ENCODE measurements around the gene ANKS1B.

ANKS1B gene

DNA sequence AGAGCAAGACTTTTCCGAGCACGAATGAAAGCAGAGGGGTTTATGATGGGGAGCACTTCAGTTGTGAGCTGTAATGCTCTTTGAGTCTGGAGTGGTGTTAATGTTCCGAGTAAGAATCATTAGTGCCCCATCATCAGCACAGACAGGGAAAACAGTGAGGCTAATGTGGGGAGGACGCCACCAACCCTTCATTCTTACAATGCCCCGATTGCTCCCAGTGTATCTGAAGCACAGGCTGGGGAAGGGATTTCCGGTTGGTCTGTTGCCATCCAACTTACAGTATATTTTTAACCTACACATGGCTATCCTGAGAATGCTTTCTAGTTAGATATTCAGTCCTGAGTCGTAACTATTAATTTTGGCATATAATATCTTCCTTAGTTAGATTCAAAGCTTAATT lies 1198.1 kb downstream of the ANKS1B start:
- no peak for DNase-seq (ENCODE audit: low read depth)
- no peak overlapping the region for H3K4me3 ChIP-seq (ENCODE audit: low read depth, low read length)
- TF ChIP-seq, protein P1, sequence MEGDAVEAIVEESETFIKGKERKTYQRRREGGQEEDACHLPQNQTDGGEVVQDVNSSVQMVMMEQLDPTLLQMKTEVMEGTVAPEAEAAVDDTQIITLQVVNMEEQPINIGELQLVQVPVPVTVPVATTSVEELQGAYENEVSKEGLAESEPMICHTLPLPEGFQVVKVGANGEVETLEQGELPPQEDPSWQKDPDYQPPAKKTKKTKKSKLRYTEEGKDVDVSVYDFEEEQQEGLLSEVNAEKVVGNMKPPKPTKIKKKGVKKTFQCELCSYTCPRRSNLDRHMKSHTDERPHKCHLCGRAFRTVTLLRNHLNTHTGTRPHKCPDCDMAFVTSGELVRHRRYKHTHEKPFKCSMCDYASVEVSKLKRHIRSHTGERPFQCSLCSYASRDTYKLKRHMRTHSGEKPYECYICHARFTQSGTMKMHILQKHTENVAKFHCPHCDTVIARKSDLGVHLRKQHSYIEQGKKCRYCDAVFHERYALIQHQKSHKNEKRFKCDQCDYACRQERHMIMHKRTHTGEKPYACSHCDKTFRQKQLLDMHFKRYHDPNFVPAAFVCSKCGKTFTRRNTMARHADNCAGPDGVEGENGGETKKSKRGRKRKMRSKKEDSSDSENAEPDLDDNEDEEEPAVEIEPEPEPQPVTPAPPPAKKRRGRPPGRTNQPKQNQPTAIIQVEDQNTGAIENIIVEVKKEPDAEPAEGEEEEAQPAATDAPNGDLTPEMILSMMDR (IDR thresholded peaks at IDR 0.05; ENCODE audit: insufficient read depth, low read depth, low read length, missing control alignments), result no peak

DNA sequence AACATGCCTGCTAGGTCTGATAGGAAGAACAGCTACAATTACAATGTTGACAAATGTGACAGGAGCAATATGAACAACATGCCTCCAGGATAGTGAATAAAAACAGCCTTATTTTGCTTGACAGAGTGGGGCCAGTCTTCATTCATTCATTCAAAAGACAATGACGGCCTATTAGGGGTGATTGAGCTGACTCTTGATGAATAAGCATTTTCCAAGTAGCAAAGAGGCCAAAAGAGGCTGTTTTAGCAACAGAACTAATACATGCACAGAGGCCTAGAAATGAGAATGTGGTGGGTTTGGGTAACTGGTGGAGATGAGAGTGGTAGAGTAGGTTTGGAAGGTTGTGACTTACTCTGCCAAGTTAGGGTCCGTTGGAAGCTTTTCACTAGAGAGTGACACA lies 1201.3 kb downstream of the ANKS1B start:
- no peak for DNase-seq (ENCODE audit: low read depth)
- H3K4me3 ChIP-seq (ENCODE audit: low read depth, low read length), result no peak overlapping the region
- TF ChIP-seq, protein P1 (IDR thresholded peaks at IDR 0.05; ENCODE audit: insufficient read depth, low read depth, low read length, missing control alignments), result no peak

DNA sequence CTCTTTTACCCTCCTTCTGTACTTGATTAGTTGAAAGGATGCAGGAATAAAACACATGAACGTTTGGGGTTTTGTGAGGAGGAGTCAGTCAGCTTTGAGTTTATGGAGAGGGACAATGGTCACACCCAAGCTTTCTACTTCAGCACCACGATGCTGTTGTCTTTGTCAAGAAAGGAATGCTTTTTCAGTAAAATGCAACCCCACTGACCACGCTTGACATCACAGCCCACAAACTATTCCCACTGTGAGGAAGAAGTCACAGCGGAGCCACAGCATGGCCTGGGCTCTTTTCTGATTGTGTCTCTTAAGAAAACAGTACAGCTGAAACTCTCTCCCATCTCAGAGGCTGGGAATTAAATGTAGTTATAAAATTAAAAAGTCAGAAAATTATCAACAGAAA lies 1204.5 kb downstream of the ANKS1B start:
- no peak for DNase-seq (ENCODE audit: low read depth)
- no peak overlapping the region for H3K4me3 ChIP-seq (ENCODE audit: low read depth, low read length)
- TF ChIP-seq, protein P1 (IDR thresholded peaks at IDR 0.05; ENCODE audit: insufficient read depth, low read depth, low read length, missing control alignments), result no peak

DNA sequence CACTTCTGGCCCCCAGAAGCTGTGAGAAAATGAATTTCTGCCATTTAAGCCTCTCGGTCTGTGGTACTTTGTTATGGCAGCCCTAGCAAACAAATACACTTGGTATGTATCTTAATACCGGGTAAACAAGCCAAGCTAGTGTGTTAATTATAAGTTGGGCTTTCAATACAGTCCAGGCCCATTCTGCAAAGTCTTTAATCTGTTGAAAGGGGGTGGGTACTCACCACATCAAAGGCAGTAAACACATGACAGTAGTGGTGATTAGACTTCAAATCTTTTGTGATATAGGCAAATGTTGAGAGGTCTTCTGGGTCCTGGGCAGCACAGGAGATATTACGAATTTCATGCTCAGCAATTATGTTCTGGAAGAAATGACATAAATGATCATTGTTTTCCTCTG lies 1211.9 kb downstream of the ANKS1B start:
- TF ChIP-seq, protein P1 (IDR thresholded peaks at IDR 0.05; ENCODE audit: insufficient read depth, low read depth, low read length, missing control alignments), result no peak
- no peak overlapping the region for H3K4me3 ChIP-seq (ENCODE audit: low read depth, low read length)
- no peak for DNase-seq (ENCODE audit: low read depth)

DNA sequence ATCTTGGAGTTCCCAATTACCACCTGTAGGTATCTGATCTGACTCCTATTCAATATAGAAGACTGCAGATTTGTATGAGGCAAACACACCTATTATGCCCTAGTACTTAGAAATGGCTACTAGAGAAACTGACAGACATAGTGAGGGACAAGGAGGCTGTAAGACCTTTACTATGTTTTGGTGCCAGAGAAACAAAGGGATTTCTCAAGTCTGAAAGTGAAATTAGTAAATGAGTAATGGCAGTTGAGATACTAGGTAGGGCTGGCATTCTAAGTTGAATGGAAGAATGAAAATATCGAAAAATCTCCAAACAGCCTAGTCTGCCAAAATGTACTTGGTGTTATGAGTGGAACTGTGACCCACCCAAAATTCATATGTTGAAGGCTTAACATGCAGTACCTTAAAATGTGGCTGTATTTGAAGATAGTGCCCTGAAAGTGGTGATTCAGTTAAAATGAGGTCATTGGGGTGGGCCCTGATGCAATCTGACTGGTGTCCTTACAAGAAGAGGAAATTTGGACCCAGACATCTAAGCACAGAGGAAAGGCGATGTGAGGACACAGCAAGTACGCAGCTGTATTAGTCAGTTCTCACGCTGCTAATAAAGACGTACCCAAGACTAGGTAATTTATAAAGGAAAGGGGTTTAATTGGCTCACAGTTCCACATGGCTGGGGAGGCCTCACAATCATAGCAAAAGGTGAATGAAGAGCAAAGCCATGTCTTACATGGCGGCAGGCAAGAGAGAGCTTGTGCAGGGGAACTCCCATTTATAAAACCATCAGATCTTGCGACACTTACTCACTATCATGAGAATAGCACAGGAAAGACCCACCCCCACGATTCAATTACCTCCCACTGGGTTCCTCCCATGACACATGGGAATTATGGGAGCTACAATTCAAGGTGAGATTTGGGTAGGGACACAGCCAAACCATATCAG lies 1212.7 kb downstream of the ANKS1B start:
- TF ChIP-seq, protein P1 (IDR thresholded peaks at IDR 0.05; ENCODE audit: insufficient read depth, low read depth, low read length, missing control alignments), result no peak
- H3K4me3 ChIP-seq (ENCODE audit: low read depth, low read length), result no peak overlapping the region
- DNase-seq (ENCODE audit: low read depth), result no peak

DNA sequence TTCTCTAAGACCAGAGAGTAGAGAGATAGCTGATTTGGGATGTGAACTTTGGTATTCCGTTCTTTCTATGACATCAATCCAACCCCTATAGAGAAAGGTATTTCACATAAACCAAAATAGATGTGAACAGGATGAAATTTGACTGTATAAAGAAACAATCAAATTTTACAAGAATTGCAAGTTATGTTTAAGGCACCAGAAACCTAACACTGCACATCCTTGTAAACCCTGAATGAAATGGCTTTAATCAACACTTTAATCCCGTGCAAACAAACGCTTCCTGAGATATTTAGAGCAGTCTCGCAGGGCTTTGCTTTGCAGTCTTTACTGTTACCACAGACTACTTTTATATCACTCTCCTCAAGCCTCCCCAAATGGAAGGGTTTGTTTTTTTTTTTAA lies 1214.5 kb downstream of the ANKS1B start:
- H3K4me3 ChIP-seq (ENCODE audit: low read depth, low read length), result no peak overlapping the region
- TF ChIP-seq, protein P1 (IDR thresholded peaks at IDR 0.05; ENCODE audit: insufficient read depth, low read depth, low read length, missing control alignments), result no peak
- no peak for DNase-seq (ENCODE audit: low read depth)

Data from GM12865 (cell line).